Inferior parietal cortex (tissue), 1 donor: ENCODE measurements around the gene KIAA1755.
"Not testable (repeated sequence)": the region's sequence is repeated elsewhere in the genome, so short reads cannot be mapped to it uniquely, and the experiment has no call there.

ENCODE experiments used
- DNase-seq: peaks from one replicate; pipeline ENCODE4 v3.0.0-alpha.2; 2016; ENCODE audit errors: extremely low spot score

KIAA1755 gene

DNA sequence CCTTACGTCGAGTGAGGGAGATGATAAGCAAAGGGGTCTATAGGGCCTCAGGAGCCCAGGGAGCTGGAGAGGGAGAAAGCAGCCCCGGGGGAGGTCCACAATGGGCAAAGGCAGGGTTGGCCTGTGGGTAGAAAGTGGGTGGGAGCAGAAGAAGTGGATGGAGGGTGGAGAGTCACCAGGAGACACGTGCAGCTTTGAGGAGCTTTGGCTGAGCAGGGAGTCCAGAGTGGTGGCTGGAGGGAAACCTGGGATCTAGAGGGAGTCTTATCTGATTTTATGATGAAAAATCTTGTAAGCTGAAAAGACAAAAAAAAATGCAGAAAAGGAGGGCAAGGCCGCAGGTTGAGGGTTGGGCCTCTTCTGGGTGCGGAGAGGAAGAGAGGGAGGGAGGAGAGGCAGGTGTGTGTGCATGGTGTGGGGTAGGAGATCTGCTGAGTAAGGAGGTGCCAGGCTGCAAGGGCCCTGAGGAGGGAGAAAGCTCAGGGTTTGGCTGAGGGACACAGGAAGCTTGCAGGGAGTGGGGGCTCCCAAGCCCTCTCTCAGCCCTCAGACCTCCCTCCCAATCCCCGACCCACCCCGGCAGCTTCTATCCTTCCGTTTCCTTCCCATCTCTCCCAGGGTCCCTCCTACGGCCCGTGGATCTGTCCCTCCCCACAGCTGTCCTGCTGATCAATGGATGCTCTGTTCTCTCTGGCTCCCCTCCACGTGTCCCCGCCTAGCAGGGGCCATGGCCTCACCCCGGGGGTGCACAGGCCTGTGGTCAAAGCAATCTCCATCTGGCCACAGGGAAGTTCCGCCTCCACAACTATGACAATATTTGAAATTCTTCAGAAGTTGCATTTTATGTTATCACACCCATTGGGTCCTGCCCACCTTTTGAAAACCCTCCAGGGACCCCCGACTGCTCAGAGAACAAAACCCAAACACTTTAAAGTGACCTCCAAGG is 26.3 kb upstream of the KIAA1755 start:
- peak; percentile 77 for DNase-seq

GRCh38 chr20:38284893-38285444 is 24.4 kb upstream of the KIAA1755 start:
- DNase-seq, result no peak

- DNase-seq, result not testable (repeated sequence)
Observed at GRCh38 chr20:38284066-38284650, 23.6 kb upstream of the KIAA1755 start.

- DNase-seq, result no peak
Observed at GRCh38 chr20:38283236-38283635, 22.7 kb upstream of the KIAA1755 start.

DNA sequence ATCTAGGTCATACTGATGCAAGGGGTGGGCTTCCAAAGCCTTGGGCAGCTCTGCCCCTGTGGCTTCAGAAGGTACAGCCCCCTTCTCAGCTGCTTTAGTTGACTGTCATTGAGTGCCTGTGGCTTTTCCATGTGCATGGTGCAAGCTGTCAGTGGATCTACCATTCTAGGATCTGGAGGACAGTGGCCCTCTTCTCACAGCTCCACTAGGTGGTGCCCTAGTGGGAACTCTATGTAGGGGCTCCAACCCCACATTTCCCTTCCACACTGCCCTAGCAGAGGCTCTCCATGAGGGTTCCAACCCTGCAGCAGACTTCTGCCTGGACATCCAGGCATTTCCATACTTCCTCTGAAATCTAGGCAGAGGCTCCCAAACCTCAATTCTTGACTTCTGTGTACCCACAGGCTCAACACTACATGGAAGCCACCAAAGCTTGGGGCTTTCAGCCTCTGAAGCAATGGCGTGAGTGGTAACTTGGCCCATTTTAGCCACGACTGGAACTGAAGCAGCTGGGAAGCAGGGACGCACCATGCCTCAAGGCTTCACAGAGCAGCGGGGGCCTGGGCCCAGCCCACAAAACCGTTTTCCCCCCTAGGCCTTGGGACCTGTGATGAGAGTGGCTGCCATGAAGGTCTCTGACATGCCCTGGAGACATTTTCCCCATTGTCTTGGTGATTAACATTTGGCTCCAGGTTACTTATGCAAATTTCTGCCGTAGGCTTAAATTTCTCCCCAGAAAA is 20.8 kb upstream of the KIAA1755 start:
- DNase-seq, result not testable (repeated sequence)

- no peak for DNase-seq
Observed at GRCh38 chr20:38278763-38279162, 18.2 kb upstream of the KIAA1755 start.

DNA sequence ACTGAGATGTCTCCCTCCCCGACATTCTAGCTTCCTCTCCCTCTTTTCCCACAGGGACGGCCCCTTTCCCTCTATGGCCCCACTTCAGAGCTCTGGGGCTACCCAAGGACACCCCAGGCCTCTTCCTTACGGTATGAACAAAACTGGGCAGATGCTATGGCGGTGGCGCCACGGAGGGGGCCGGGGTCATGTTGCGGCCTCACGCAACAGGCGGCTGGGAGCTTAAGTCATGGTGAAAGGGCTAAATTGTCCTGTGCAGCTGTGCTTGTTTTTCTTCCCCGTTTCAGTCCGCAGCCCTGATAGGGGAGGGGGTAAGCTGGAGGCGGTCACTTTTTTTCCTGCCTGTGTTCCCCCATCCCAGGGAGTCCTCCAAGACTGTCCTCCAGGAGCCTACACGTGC is 17.6 kb upstream of the KIAA1755 start:
- DNase-seq, result peak; percentile 10

- no peak for DNase-seq
Observed at GRCh38 chr20:38277691-38278090, 17.2 kb upstream of the KIAA1755 start.

- no peak for DNase-seq
Observed at GRCh38 chr20:38277285-38277684, 16.8 kb upstream of the KIAA1755 start.

GRCh38 chr20:38275815-38276550 is 15.4 kb upstream of the KIAA1755 start:
- no peak for DNase-seq

DNA sequence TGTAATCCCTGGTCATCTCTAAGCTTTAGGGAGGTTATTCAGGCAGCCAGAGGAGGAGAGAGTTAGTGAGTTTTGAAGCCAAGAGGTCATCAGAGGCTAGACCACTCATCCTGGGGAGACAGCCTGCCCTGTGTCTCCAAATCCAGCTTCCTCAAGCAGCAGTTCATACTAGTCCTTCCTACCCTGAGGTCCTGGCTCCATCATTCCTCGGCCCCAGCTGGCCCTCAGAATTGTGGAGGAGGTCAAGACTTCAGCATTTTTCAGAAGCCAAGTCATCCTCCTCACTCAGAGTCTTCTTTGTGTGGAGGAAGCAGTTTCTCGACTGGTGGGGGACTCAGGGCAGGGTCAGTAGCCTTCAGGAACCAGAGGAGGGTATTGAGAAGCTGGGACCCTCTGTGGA is 12.4 kb upstream of the KIAA1755 start:
- DNase-seq, result no peak

DNA sequence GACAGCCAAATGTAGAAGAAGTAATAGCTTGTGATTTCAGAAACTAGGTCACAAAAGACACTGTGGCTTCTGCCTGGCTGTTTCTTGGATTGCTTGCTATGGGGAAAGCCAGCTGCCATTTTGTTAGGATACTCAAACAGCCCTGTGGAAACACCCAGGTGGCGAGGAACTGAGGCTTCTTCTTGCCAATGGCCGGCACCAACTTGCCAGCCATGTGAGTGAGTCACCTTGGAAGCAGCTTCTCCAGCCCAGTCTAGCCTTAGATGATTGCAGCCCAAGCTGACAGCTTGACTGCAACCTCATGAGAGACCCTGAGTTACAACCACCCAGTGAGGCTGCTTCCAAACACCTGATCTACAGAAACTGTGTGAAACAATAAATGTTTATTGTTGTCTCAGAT is 11.9 kb upstream of the KIAA1755 start:
- DNase-seq, result no peak

- DNase-seq, result no peak
Observed at GRCh38 chr20:38271608-38272120, 11.1 kb upstream of the KIAA1755 start.

DNA sequence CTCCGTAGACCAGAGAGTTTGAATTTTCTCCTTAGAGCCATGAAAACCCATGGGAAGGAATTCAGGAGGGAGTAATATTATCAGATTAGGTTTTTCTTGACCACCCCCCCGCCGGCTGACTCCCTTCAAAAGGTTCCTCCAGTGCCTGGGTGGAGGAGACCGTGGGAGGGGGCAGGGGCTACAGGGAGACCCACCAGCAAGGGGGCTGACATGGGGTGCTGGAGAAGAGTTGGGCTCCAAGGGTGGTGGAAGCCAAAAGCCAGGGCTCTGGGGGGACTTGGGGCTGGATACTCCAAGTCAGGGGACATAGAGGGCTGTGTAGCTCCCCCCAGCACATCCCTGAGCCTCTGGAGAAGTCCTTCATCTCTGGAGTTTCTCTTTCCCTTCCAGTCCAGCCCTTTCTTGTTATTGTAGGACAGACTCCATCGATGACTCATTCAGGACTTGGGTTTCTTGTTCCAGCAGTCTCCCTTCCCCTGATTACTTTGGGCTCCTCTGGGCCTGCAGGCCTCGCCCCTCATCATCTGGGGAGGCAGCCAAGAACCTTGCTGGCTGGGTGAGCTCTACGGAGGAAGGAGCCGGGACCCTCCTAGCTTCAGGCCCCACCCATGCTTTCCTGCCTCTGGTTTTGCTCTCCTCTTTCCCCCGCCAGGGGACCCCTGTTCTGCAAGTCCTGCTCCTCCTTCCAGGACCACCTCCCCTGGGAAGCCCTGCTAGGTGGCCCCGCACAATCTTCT is 10.5 kb upstream of the KIAA1755 start:
- no peak for DNase-seq

DNA sequence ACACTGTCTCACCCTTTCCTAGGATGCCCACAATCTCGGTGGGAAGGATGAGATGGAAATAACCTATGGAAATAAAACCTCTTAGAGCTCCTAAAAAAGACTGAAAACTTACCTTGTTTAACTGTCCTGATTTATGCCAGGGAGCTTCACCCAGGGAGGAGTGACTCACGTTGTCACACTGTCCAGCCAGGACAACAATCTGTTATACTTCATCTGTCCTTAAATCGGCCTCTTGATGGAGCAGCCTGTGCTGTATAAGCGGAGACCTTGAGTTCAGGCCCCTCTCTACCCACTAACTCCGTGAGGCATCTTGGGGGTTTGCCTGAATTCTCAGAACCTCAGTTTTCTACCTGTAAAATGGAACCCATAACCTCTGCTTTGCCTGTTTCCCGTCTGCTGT is 9.2 kb upstream of the KIAA1755 start:
- DNase-seq, result no peak

DNA sequence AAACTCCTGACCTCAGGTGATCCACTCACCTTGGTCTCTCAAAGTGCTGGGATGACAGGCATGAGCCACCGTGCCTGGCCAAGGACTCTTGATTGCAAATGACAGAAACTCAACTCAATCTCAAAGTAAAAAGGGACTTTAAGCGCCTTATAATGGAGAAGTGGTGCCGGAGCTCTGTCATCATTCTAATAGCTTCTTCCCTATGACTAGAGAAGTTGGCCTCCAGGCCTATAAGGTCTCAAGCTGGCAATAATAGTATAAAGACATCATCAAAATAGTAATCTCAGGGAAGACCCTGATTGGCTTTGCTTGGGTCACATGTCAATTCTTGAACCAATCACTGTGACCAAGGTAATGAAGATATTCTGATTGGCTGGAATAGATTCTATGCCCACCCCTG is 8.5 kb upstream of the KIAA1755 start:
- no peak for DNase-seq

DNA sequence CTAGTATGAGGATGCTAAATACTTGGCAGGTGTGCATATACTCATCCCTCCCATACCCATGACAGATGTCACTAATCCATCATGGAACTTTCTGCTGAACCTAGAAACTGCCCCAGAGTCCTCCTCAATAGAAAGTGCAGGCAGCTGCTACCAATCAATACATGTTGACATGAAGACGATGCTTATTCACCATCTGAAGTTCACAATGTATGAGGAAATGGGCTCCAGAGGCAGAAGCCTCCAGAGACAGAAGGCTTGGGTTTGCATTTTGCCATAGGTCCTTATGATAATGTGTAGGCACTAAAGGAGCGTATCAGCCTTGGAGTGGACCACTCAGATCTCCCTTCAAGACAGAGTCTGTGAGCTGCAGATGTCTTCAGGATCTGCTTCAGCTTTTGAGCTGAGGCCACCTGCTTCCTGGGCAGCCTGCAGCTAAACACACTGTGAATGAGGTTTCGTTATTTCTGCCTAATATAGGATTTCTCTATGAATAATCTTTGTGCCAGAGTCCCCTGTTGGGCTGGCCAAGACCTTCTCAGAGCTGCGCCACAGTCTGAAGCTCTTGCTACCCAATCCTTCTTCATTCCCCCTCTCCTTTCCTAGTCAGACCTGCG is 7.5 kb upstream of the KIAA1755 start:
- no peak for DNase-seq

DNA sequence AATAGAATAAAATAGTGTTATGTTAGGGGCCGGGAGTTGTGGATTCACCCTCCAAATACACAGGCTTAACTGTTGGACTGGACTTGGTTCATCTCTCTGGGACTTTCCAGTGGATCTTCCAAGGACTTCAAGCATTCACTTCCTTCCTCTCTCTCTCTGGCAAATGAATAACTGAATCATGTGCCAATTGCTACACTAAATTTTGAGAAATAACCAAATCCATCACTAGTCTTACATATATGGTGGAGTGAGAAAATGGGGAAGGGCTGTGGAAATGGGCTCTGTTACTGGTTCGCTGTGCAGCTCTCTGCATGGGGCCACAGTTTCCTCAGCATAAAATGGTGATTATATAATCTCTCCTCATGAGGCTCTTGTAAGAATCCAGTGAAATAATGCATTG is 6.8 kb upstream of the KIAA1755 start:
- DNase-seq, result no peak

DNA sequence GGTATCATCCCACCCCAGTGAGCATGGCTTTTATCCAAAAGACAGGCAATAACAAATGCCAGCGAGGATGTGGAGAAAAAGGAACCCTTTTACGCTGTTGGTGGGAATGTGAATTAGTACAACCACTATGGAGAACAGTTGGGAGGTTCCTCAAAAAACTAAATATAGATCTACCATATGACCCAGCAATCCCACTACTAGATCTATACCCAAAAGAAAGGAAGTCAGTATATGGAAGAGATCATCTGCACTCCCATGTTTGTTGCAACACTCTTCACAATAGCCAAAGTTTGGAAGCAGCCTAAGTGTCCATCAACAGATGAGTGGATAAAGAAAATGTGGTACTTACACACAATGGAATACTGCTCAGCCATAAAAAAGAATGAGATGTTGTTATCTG is 5.9 kb upstream of the KIAA1755 start:
- no peak for DNase-seq

GRCh38 chr20:38262931-38263330 is 2.4 kb upstream of the KIAA1755 start:
- DNase-seq, result no peak
